ENCODE results near the gene SERTAD3. TPM values are rescaled to one million over a fixed set of nuclear protein-coding genes. Genes with fewer than 3 reads are reported as not detected.
"Not testable (repeated sequence)": the region's sequence is repeated elsewhere in the genome, so short reads cannot be mapped to it uniquely, and the experiment has no call there.

Gene SERTAD3
- total and polyA plus RNA-seq, 2 donors from 2014 or later, result 29.9 to 38.4 TPM

GRCh38 chr19:40489882-40490230 is 45.7 kb upstream of the SERTAD3 start:
- no peak for TF ChIP-seq CTCF (IDR thresholded peaks at IDR 0.05; ENCODE audit: borderline replicate concordance, extremely low read depth, insufficient read depth)
- H3K27ac ChIP-seq (ENCODE audit: low read depth in 2 of 2, low read length in 2 of 2), result no peak overlapping the region
- intact Hi-C loops (cut with DNase I), result no loop called here
- no peaks in the 10 kb centered on the region for H3K27me3 ChIP-seq (ENCODE audit: control insufficient read depth, insufficient read depth, low read length)
- peaks cover 0 to 2% (median 0%) of the 10 kb centered on the region in 3 donors for H3K9me3 ChIP-seq (ENCODE audit: control insufficient read depth in 2 of 3, insufficient read depth in 1 of 3, low read length in 3 of 3)
- FAIRE-seq (no peak), DNase-seq (peak in 1 of 5 donors; percentile 67)
- no peaks in the 10 kb centered on the region for H3K4me1 ChIP-seq (ENCODE audit: control insufficient read depth in 2 of 3, insufficient read depth in 2 of 3, low read depth in 1 of 3, low read length in 3 of 3)
- no peak overlapping the region for H3K9ac ChIP-seq (ENCODE audit: low read length in 3 of 3)
- no peaks in the 10 kb centered on the region for H3K36me3 ChIP-seq (ENCODE audit: control insufficient read depth in 2 of 3, insufficient read depth in 3 of 3, low read length in 3 of 3)
- no peak overlapping the region for H3K4me3 ChIP-seq (ENCODE audit: low read length in 3 of 3)

DNA sequence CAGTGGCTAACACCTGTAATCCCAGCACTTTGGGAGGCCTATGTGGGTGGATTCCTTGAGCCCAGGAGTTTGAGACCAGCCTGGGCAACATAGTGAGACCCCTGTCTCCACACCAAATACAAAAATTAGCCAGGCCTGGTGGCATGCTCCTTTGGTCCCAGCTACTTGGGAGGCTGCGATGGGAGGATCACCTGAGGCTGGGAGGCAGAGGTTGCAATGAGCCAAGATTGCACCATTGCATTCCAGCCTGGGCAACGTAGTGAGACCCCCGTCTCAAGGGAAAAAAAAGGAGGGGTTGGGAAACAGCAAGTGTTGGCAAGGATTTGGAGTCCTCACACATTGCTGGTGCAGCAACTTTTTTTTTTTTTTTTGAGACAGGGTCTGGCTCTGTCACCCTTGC is 41.9 kb upstream of the SERTAD3 start:
- intact Hi-C loops (cut with DNase I), result no loop called here
- Histone ChIP-seq H3K9me3 (ENCODE audit: control insufficient read depth in 2 of 3, insufficient read depth in 1 of 3, low read length in 3 of 3) (no peaks in the 10 kb centered on the region), H3K27me3 (ENCODE audit: control insufficient read depth, insufficient read depth, low read length) (no peaks in the 10 kb centered on the region), H3K27ac (ENCODE audit: low read depth in 2 of 2, low read length in 2 of 2) (no peak overlapping the region), H3K36me3 (ENCODE audit: control insufficient read depth in 2 of 3, insufficient read depth in 3 of 3, low read length in 3 of 3) (no peaks in the 10 kb centered on the region), H3K4me1 (ENCODE audit: control insufficient read depth in 2 of 3, insufficient read depth in 2 of 3, low read depth in 1 of 3, low read length in 3 of 3) (no peaks in the 10 kb centered on the region), H3K9ac (ENCODE audit: low read length in 3 of 3) (no peak overlapping the region), H3K4me3 (ENCODE audit: low read length in 3 of 3) (no peak overlapping the region)
- no peak for TF ChIP-seq CTCF (IDR thresholded peaks at IDR 0.05; ENCODE audit: borderline replicate concordance, extremely low read depth, insufficient read depth)
- FAIRE-seq (no peak), DNase-seq (peak in 1 of 5 donors; percentile 15)

DNA sequence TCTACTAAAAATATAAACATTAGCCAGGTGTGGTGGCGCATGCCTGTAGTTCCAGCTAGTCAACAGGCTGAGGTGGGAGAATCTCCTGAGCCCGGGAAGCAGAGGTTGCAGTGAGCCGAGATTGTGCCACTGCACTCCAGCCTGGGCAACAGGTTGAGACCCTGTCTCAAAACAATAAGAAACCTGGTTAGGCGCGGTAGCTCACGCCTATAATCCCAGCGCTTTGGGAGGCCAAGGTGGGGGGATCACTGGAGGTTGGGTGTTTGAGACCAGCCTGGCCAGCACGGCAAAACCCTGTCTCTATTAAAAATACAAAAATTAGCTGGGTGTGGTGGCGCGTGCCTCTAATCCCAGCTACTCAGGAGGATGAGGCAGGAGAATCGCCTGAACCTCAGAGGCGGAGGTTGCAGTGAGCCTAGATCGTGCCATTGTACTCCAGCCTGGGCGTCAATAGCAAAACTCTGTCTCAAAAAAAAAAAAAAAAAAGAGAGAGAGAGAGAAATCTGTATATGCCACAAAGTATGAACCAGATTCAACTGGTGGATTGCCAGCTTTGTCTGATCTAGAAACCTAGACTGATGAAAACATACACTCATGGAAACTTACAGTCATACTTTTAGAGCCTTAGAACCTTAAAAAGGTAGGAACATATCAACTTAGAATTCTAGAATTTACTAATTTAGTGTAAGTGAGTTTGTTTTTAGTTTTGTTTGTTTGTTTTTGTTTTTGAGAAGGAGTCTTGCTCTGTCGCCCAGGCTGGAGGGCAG is 31.9 kb upstream of the SERTAD3 start:
- H3K27me3 ChIP-seq (ENCODE audit: control insufficient read depth, insufficient read depth, low read length); H3K9ac ChIP-seq (ENCODE audit: low read length in 3 of 3); FAIRE-seq; H3K4me1 ChIP-seq (ENCODE audit: control insufficient read depth in 2 of 3, insufficient read depth in 2 of 3, low read depth in 1 of 3, low read length in 3 of 3); H3K4me3 ChIP-seq (ENCODE audit: low read length in 3 of 3); H3K36me3 ChIP-seq (ENCODE audit: control insufficient read depth in 2 of 3, insufficient read depth in 3 of 3, low read length in 3 of 3); H3K9me3 ChIP-seq (ENCODE audit: control insufficient read depth in 2 of 3, insufficient read depth in 1 of 3, low read length in 3 of 3); H3K27ac ChIP-seq (ENCODE audit: low read depth in 2 of 2, low read length in 2 of 2); intact Hi-C loops (cut with DNase I); DNase-seq: not testable (repeated sequence)

GRCh38 chr19:40474737-40475136 is 30.6 kb upstream of the SERTAD3 start:
- no peaks in the 10 kb centered on the region for H3K36me3 ChIP-seq (ENCODE audit: control insufficient read depth in 2 of 3, insufficient read depth in 3 of 3, low read length in 3 of 3)
- intact Hi-C loops (cut with DNase I), result no loop called here
- TF ChIP-seq CTCF (IDR thresholded peaks at IDR 0.05; ENCODE audit: borderline replicate concordance, extremely low read depth, insufficient read depth), result no peak
- no peak overlapping the region for H3K27ac ChIP-seq (ENCODE audit: low read depth in 2 of 2, low read length in 2 of 2)
- H3K9me3 ChIP-seq (ENCODE audit: control insufficient read depth in 2 of 3, insufficient read depth in 1 of 3, low read length in 3 of 3), result no peaks in the 10 kb centered on the region
- no peak overlapping the region for H3K4me3 ChIP-seq (ENCODE audit: low read length in 3 of 3)
- DNase-seq (no peak), FAIRE-seq (no peak)
- H3K27me3 ChIP-seq (ENCODE audit: control insufficient read depth, insufficient read depth, low read length), result no peaks in the 10 kb centered on the region
- no peak overlapping the region for H3K9ac ChIP-seq (ENCODE audit: low read length in 3 of 3)
- no peaks in the 10 kb centered on the region for H3K4me1 ChIP-seq (ENCODE audit: control insufficient read depth in 2 of 3, insufficient read depth in 2 of 3, low read depth in 1 of 3, low read length in 3 of 3)

Measured in kidney (tissue), 14 donors.